Measurements from ENCODE around the gene CMIP. TPM values are rescaled to one million over a fixed set of nuclear protein-coding genes. Genes with fewer than 3 reads are reported as not detected.

CMIP gene
- total RNA-seq, 1 donor from 2014 or later: 18.8 TPM

DNA sequence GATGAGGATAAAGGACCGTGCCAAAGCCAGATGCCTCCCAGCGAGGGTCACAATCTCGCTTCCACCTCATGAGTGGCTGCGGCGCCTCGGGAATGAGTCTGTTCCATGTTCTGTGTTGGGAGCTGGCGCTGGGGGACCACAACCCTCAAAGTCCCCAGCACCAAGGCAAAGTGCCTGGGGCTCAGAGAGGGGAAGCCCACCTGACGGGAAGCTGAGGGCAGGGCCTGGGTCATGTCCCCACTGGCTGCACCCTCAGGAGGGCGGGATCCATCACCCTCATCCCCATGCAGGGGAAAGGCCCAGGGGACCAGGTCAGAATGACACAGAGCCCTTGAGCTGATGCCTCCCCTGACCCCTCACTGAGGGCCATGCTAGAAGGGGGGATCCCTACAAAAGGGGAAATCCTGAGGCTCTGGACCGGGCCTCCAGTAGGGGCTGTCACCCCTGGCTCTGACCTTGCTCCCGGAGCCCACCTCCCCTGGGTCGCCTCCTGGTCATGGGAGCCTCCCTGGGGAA, 183.2 kb downstream of the CMIP start:
- DNase-seq (ENCODE audit: low spot score in 2 of 2) (no peak), FAIRE-seq (no peak)

DNA sequence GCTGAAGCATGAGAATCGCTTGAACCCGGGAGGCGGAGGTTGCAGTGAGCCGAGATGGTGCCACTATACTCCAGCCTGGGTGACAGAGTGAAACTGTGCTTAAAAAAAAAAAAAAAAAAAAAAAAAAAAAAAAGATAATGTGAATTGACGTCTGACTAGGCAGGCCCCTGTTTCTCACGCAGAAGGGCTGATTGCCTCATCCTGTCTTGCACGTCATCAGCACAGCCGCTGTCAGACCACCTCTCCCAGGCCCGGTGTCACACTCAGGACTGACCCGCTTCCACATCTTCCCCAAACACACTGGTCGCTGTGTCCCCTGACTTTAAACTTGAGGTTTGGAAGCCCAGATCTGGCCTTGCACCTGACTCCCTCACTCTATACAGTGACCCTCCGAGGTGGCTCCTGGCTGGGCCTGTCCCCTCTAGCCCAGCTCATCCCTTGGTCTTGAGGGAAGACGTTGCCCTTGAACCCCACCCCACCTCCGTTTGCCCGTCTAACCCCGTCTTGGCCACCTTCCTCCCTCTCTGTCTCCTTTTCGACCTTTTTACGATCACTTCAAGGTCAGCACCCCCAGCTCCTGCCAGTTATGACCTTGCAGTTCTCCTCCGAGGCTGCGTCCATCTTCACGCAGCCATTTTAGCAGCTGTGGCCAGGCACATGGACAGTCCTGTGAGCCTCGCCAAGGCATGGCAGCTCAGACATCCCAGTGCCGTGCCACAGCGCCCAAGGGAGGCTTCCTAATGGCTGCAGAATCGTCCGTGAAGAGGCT, 184.6 kb downstream of the CMIP start:
- DNase-seq (ENCODE audit: low spot score in 2 of 2): no peak
- no peak for FAIRE-seq

DNA sequence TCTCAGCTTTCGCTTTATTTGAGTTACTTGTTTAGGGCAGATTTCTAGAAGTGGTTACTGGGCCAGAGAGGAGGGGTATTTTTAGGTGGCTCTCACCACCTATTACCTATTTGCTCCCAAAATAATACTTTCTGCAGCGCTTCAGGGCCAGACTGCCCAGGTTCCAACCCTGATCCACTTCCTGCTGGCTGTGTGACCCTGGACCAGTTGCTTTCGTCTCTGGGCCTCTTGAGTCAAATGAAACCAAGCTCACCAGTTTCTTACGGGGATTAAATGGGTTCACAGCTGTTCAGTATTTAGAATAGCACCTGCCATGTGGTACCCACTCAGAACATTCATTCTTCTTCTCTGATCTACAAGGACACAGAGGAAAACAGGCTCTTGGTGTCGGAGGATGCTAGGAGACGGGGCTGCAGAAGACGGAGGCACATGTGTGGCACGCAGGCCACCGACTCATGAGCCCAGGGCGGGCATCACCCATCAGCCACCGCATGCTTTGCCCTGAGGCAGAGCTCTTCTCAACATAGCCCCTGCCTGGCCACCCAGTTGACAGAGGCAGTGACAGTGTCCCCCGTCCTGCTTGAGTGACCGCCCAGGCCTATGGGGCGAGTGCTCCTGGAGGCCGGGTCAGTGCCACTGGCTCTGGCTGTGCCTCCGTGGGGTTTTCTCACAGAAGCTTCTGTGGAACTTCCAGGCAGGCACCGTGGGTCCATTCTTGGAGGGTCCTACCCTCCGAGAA, 185.5 kb downstream of the CMIP start:
- DNase-seq (ENCODE audit: low spot score in 2 of 2) (no peak), FAIRE-seq (no peak)

DNA sequence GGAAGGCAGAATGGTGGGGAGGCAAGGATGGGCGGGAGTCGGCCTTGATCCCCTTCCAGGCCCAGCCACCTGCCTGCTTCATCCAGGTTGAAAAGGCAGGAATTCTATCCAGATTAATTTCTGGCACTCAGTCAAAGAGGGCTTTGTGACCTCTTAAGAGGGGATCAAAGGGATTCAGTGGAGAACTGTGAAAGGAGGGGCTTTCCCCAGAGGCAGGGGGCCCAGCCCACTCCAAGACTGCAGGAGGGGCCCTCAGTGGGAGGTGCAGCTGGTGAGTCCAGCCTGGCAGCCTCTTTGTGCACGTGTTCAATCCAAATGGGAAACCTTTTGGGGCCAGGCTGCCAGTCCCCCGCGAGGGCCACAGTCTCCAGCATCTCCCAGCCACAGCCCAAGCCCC, 186.0 kb downstream of the CMIP start:
- DNase-seq (ENCODE audit: low spot score in 2 of 2): no peak
- FAIRE-seq: no peak

DNA sequence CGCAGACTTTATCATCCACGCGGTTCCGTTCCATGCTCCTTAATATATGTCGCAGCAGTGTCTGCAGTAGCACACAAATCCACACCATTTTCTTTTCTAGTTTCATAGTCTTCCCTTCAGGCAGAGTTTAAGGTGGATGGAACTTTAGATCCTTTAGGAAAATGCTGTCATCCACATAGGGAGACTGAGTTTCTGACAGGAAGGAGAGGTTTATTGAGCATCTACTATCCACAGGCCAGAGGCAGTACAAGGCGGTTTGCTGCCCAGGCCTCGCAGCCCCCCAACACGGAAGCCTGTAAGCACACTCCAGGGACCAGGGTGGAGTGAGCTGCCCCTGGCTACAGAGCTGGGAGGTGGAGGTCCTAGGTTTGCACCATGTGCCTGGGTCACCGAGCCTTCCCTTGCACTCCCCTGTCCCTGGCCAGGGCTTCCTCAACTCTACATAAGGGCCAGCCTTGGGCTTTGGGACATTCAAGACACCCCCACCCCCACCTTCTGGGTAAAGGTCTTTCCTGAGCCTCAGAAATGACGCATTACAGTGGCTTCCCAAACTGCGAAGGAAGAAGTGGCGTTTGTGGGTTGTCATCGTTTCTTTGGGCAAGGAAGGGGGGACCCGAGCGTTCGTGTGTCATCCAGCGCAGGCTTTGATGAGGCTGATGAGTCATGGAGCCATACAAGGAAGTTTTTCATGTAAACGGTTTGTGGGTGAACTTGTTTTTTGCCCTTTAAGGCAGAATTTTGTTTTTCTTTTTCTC, 188.0 kb downstream of the CMIP start:
- DNase-seq (ENCODE audit: low spot score in 2 of 2): no peak
- FAIRE-seq: no peak

DNA sequence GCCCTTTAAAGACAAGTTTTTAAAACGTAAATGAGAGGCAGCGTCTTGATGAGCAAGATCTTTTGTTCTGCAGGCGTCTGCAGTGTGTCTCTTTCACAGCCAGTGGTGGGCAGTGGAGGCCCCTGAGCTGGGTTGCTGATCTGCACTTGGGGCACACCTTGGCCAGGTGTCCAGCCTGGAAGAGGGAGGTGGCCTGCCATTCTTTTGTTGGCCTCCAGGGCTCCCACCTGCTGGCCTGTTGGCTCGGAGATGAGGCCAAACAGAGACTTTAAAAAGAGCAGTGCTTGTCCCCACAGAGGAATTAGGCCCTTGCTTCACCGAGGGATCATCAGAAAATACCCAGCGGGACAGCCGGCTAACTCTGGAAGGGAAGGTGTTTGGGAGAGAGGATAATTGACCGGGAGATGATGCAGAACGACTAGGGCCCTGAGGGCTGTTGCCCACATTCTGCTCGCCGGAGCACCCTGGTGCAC, 188.6 kb downstream of the CMIP start:
- DNase-seq (ENCODE audit: low spot score in 2 of 2) (no peak), FAIRE-seq (no peak)

DNA sequence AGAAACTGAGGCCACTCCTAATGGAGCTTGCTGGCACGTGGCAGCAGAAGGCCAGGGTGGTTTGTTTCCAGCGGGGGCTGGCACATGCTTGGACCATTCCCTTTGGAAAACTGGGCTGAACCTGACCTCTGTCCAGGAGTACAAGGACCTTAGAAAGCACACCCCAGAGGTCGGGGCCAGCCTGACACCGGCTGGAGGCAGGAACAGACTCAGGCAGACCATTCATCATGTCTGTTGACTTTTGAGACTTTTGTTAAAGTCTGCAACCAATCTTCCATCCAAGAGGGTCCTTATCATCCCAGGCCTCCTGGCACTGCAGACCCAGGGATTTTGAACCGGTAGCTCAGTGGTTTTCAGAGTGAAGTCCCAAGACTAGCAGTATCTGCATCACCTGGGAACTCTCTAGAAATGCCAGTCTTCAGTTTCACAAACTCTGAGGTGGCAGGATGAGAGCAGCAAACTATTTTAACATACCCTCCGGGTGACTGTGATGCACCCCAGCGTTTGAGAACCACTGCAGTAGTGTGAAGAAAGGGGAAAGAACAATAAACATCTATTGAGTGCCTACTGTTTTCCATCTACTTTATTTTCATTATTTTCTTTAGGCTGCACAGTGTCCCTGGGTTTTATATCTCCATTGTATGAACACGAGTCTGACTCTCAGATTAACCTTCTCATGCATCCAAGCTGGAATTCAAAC, 189.2 kb downstream of the CMIP start:
- DNase-seq (ENCODE audit: low spot score in 2 of 2): no peak
- FAIRE-seq: no peak

DNA sequence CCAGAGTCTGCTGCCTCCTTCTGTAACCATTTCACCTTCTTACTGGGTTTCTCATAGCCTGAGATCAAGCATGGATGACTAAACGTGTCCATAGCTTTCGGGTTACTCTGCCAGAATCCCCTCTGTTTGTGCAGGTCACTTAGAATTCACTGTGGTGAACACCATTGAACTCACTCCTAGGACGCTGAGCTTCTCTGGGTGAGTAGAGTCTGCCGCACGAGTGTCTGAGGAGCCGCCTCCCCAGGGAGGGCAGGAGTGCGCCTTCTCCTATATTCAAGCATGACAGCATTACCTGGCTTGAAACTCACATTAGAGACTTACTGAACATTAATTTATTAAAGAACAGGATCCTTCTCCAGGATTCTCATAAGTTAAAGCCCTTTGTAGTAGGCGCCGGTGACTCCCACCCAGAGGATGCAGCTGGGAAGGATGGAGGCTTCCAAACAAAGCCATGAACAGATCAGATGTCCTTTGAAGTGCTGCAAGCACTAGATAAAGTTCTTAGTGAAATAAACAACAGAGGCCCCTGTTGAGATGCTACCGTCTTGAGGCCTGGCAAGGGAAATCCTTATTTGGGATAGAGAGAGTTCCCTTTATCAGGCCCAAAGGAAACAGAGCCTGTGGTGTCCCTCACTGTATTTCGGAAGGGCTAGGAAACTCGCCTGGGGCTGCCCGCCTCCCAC, 189.9 kb downstream of the CMIP start:
- no peak for FAIRE-seq

DNA sequence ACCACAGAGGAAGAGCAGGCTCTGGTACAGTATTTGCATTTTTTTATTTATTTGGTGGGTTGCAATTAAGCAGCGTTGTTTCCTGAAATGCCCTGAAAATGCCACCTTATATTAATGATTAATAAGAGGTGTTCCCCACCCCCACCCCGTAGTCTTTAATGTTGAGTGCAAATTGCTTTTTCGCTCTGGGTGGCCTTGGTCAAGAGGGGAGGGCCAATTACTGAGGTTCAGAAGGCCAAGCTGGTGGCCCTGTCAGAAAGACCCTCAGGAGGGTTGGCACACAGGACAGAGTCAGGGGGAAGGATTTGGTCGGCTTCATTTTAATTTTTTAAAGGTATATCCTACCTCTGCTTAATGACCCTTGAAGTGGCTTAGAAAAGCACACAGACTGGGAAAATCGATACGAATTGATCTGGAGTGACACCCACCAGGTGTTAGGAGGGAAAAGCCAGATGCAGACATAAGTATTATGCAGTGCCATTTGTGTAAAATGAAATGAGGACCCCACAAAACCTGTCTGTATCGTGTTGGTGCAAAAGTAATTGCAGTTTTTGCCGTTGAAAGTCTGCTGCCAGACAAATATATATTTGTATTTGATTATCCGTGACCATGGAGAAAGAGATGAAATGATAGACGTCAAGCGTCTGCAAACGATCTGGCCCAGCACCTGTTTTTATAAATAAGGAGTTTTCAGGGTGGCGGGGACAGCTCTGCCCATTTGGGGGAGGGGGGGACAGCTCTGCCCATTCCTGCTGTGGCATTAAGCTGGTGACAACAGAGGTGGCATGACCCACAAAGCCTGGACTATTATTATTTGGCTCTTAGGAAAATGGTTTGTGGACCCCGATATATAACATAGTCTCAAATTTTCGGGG, 190.7 kb downstream of the CMIP start:
- DNase-seq (ENCODE audit: low spot score in 2 of 2) (no peak), FAIRE-seq (no peak)

More for the DNA sequence above, 189.9 kb downstream of the CMIP start:
- no peak for DNase-seq (ENCODE audit: low spot score in 2 of 2)

DNA sequence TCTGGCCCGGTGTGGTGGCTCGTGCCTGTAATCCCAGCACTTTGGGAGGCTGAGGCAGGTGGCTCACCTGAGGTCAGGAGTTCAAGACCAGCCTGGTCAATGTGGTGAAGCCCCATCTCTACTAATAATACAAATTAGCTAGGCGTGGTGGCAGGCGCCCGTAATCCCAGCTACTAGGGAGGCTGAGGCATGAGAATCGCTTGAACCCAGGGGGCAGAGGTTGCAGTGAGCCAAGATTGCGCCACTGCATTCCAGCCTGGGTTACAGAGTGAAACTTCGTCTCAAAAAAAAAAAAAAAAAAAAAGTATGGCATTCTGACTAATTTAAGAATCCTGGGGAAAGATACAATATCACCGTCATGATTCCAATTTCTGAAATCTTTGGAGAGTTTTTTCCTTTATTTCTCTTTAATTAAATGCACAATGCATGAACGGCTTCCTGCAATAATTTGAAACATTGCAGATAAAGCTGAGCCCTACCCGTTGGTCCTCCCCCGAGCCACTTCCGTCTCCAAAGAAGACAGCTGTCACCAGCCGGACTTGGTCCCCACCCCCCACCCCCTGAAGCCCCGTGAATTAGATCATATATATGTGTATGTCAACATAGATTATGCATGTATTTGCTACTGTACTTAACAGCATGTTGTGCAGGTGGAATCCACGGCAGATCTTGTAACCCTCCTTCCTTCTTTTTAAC, 191.8 kb downstream of the CMIP start:
- FAIRE-seq (no peak), DNase-seq (ENCODE audit: low spot score in 2 of 2) (no peak)

DNA sequence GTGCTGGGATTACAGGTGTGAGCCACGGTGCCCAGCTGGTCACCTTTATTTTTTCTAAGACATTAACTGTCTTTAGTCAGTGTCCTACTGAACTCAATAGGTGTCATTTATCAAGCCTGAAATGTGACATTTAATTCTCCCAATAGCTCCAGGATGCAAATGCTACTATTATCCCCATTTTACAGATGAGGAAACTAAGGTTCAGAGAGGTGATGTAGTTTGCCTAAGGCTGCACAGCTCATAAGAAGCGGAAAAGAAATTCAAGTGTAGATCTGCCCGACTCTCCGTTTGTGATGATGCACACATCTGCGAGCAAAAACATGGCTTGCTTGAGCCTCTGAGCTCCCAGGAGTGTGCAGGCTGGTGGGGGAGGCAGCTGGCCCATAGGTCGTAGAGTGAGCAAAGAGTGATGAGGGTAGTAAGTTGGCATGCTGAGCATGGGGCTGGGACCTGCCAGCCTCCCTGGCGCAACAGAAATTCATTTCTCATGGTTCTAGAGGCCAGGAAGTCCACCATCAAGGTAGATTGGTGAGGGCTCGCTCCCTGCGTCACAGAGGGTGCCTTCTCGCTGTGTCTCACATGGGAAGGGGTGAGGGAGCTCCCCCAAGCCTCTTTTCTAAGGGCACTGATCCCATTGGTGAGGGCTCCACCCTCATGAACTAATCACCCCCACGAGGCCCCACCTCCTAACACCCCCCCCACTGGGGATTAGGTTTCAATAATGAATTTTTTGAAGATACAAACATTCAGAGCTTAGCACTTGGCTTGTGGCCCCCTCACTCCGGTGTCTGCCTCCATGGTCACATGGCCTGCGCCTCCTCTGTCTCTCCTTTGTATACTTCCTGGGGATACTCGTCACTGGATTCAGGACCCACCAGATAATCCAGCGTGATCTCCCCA, 193.0 kb downstream of the CMIP start:
- DNase-seq (ENCODE audit: low spot score in 2 of 2) (no peak), FAIRE-seq (no peak)

DNA sequence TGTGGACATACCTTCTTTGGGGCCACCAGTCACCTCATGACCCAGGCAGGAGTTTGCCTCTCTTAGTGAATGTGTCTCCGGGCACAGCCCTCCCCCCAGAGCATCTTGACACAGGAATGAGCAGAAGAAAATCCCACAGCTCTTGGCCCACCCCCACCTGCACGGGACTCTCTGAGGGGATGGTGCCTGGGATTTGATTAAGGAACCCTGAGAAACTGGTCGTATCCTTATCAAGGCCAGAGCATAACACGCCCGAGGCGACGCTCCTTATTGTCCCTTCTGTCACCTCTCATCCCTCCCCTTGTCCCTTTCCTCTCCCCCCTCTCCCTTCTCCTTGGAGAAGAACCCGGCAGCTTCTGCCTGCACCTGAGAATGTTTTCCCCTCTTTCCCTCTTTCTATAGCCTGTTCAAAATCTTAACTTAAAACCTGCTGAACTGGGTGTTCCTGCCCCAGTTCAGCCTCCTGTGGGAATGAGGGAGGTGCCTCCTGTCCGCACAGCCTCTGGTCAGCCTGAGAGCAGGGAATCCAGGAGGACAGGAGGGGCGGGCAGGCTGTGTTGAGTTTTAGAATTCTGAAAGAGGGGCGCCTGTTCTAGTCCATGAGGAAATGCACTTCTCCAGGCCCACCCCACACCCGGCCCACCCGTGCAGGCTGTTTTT, 193.8 kb downstream of the CMIP start:
- no peak for FAIRE-seq

DNA sequence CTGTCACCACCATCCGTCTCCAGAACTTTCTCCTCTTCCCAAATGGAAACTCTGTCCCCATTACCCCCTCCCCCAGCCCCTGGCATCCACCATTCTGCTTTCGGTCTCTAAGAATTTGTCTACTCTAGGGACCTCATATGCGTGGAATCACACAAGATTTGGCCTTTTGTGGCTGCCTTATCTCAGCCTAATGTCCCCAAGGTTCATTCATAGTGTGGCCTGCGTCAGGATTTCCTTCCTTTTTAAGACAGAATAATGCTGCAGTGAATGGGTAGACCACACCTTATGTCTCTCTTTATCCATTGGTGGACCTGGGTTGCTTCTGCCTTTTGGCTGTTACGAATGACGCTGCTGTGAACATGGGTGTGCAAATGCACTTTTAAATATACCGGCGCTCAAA, 194.7 kb downstream of the CMIP start:
- no peak for FAIRE-seq

More for the DNA sequence above, 193.8 kb downstream of the CMIP start:
- DNase-seq (ENCODE audit: low spot score in 2 of 2): no peak

DNA sequence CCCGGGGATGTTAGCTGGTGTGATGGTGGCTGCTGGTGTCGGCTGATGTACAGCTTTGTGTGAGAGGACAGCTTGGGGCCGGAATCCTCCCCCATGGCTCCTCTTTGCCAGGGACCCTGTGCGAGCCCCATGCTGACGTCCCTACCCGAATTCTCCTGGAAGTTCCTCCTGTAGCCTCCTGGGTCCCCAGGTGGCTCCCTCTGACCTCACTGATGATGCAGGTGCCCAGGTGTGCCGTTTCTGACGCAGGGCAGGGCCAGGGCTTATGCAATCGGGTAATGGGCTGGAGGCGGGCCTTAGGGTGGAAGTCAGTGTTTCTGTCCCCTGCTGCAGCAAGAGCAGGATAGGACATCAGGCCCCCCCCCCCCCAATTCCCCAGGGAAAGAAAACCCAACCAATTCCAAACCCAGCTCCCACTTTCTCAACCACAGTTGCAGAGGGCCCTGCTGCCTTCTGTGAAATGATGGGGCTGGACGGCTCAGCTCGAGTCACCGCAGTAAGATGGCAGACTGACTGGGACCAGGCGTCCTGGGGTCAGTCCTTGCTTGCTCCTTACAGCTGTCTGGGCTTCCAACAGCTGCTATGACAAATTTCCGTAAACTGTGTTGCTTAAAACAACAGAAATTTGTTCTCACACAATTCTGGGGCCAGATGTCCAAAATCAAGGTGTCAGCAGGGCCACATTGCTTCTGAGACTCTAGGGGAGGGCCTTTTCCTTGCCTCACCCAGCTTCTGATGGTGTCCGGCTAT, 195.5 kb downstream of the CMIP start:
- FAIRE-seq (no peak), DNase-seq (ENCODE audit: low spot score in 2 of 2) (no peak)

More for the DNA sequence above, 194.7 kb downstream of the CMIP start:
- no peak for DNase-seq (ENCODE audit: low spot score in 2 of 2)

DNA sequence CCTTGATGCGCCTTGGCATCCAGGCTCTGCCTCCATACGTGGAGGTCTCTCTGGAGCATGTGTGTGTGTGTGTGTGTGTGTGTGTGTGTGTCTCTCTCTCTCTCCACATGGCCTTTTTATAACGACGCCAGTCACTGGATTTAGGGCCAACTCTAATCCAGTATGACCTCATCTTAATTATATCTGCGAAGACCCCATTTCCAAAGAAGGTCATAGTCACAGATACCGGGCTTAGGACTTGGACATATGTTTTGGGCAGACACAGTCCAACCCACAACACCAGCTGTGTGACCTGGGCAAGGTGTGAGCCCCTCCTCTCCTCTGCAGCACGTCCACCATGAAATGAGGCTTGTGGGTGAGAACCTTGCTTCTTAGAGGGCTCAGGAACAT, 196.1 kb downstream of the CMIP start:
- FAIRE-seq: no peak

More for the DNA sequence above, 196.1 kb downstream of the CMIP start:
- no peak for DNase-seq (ENCODE audit: low spot score in 2 of 2)
